GM21737 (cell line): ENCODE results near the gene TMEM108.

Experiments
- ATAC-seq: cut with Tn5 transposase; IDR thresholded peaks from one replicate; pipeline ENCODE4 v1.9.1; 2021; ENCODE audit warnings: mild to moderate bottlenecking, moderate library complexity; ENCODE audit not compliant: unreplicated experiment

The TMEM108 gene

DNA sequence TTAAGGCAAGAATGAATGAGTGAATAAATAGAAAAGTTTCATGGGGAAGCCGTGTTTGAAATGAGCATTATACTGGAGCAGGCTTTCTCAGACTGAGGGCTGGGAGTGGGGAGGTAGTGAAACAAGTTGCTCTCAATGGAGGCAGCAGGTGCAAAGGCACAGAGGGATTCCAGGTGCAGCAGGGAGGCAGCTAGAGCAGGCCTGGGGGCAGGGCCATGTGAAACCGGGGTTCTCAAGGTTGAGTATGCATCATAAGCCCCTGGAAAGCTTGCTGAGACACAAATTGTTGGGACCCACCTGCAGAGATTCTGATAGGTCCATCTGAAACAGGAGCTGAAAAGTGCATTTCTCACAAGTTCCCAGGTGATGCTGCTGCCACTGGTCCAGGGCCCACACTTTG is 406.9 kb downstream of the TMEM108 start:
- ATAC-seq, result no peak
